Measurements from ENCODE around the gene NKAIN2.
"Not testable (repeated sequence)": the region's sequence is repeated elsewhere in the genome, so short reads cannot be mapped to it uniquely, and the experiment has no call there.

The NKAIN2 gene

DNA sequence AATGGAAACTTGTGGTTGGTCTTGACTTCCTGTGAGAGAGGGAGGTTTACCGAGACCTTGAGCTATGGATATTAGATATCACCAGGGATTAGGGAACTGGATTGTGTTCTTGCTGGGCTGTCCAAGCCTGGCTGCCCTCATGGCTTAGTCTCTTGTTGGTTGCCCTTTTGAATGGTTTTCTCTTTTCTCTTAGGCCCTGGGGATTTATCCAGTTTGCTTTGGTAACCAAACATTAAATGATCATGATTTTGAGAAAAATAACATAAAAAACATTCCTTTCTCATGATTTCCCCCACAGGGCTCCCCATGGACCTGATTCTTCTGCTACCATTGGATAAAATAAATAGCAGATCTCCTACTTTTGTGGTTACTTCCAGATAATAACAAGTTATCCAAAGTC lies 852.2 kb downstream of the NKAIN2 start:
- DNase-seq: no peak

GRCh38 chr6:124658053-124658452 lies 854.4 kb downstream of the NKAIN2 start:
- DNase-seq: no peak

GRCh38 chr6:124659427-124659826 lies 855.8 kb downstream of the NKAIN2 start:
- DNase-seq: no peak

GRCh38 chr6:124660185-124660584 lies 856.5 kb downstream of the NKAIN2 start:
- DNase-seq: no peak

DNA sequence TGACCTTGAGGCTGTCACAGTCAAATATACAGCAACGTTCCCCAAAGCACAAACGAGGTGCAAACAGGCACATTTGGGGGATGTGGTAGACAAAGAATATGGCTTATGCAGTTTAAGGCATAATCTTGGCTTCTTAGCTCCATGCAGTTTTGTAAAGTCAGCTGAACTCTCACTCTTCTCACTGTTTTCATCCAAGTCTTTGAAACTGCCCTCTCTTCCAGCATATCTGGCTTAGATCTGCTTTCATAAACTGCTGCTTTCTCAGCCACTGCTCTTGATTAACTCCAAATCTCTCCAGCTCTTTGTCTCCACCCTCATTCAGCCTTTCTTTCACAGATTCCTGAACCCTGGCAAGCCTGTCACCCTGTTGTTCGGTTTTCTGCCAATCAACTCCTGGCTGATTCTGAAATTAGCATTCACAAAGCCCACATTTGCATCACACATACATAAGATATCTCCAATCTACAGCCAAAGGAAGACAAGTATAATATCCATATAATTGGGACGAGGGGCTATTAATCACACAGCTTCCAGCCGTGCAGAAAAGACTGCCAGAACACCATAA lies 857.5 kb downstream of the NKAIN2 start:
- no peak for DNase-seq

DNA sequence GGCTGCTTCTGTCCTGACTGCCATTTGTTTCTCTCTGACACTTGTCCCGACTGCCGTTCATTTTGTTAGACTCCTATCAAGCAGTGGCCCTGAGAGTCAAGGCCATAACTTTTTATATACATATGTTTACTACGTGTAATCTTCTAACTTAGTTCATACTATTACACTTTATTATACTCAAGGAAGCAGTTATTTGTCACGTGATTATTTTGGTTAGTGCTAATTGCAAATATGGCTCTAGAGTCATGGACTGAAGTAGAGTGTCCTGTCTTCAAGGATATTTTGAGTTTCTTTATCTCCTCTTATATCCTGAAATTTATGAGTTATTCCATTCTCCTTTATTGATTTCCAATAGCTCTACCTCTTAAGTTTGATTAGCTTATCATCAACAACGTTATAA lies 864.4 kb downstream of the NKAIN2 start:
- DNase-seq: no peak

DNA sequence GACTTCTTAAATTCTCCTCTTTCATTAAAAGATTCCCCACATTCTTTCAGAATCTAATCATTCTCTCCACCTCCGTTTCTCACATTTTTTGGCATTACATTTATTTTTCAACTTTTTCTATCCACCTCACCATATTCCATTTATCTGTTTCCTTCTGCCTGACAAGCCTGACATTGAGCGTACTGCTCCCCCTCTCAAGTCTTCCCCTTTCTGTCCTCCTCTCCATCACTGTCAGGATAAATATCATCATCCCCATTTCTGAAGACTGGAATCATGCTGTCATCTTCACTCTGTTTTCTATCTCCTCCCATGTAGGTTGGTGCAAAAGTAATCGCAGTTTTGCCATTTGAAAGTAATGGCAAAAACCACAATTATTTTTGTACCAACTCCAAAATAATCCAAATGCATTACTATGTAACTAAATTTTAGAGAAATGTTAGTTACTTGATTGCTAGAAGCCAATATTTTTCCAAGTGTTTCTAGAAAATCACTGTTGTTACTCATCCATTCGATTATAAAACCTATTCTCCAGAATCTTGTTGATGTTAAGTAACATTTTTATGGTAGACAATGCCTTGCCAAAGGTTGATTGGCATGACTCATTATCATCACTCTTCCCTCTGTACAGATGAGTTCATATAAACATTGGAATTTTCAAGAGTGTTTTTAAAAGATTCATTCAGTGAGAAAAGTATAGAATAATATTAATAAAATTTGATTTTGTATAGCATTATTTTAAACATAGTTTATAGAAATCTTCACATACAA lies 866.2 kb downstream of the NKAIN2 start:
- no peak for DNase-seq

GRCh38 chr6:124670801-124671200 lies 867.1 kb downstream of the NKAIN2 start:
- DNase-seq: no peak

GRCh38 chr6:124671324-124671723 lies 867.7 kb downstream of the NKAIN2 start:
- DNase-seq: no peak

- no peak for DNase-seq
Observed at GRCh38 chr6:124674042-124674441, 870.4 kb downstream of the NKAIN2 start.

GRCh38 chr6:124676033-124676432 lies 872.4 kb downstream of the NKAIN2 start:
- DNase-seq: no peak

- DNase-seq: no peak
Observed at GRCh38 chr6:124677874-124678273, 874.2 kb downstream of the NKAIN2 start.

GRCh38 chr6:124679387-124679786 lies 875.7 kb downstream of the NKAIN2 start:
- no peak for DNase-seq

GRCh38 chr6:124682751-124683150 lies 879.1 kb downstream of the NKAIN2 start:
- no peak for DNase-seq

DNA sequence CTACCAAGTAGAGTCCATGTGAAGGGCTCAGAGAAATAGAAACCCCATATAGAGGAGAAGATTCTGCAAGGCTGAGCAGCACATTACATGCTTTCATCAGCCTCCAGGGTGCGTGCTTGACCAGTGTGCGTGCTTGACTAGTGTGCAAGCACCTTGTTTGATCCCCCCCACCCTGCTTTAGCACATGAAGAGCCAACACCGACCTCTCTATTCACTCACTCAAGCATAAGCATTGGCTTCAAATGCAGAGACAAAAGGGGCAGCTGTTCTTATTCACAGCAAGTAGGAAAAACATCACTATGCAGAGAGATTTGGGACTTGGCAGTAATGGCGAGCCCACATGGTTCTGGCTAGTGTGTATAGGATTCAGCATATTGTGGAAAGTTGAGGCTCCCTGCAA lies 879.8 kb downstream of the NKAIN2 start:
- DNase-seq: no peak

- DNase-seq: no peak
Observed at GRCh38 chr6:124684621-124685020, 881.0 kb downstream of the NKAIN2 start.

- no peak for DNase-seq
Observed at GRCh38 chr6:124688369-124688768, 884.7 kb downstream of the NKAIN2 start.

DNA sequence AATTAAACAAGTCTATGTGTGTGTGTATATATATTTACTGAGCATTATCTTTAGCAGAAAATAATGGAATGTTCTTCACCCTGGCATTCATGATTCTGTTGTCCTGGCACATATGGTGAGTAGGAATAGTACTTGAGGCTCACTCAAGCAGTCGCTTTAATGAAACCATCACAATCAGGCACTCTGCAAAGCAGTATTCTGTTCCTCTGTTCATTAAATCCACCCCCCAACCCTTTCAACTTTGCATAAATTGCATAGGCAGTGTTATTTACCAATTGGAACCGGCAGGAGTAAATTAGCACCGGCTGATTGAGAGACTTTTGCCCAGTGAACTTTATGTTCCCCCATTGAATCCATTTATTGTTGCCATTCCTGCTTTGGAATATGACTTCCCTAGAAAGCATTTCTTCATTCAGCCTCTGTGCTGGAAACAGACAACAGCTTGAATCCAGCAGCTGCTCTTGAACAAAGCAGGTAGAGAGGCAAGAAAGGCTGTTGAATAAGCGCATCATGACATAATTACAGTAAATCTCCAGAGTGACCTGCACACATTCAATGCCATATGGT lies 890.6 kb downstream of the NKAIN2 start:
- no peak for DNase-seq

DNA sequence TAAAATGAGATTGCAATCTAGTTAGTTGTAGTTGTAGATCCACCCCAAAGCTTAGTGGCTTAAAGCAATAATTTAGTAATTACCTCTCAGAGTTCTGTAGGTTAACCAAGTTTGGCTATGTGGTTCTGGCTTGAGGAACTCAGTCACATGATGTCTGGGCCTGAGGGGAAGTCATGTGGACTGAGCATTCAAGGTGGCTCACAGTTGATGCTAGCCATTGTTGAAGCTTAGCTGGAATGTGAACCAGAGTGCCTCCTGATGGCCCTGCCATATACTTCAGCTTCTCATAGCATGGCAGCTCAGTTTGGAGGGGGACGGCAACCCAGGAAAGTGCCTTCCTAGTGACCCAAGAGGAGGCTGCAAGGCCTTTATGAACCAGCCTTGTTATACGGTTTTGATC lies 895.4 kb downstream of the NKAIN2 start:
- DNase-seq: no peak

DNA sequence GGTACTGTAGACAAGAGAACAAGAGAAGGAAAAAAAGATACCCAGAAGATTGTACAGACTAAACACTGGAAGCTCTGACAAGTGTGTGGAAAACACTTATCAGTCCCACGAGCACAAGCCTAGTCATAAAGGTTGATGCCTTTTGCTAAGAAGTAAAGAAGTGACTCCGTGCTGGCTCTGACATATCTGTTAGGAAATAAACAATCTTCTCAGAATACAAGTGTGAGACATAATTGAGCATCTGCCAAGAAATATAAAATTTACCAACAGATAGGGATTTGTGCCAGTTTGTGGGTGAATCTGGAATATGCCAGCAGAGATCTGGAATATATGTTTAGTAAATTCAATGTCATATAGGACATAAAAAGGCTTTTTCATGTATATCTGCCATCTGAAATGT lies 899.9 kb downstream of the NKAIN2 start:
- DNase-seq: no peak

DNA sequence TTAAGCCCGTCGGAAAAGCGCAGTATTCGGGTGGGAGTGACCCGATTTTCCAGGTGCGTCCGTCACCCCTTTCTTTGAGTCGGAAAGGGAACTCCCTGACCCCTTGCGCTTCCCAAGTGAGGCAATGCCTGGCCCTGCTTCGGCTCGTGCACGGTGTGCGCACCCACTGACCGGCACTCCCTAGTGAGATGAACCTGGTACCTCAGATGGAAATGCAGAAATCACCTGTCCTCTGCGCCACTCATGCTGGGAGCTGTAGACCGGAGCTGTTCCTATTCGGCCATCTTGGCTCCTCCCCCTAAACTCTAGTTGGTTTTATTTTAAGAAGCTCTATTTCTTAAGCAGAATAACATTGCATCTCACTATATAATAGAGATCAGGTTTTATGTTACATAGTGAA lies 908.9 kb downstream of the NKAIN2 start:
- DNase-seq: not testable (repeated sequence)

- no peak for DNase-seq
Observed at GRCh38 chr6:124714728-124715127, 911.1 kb downstream of the NKAIN2 start.

DNA sequence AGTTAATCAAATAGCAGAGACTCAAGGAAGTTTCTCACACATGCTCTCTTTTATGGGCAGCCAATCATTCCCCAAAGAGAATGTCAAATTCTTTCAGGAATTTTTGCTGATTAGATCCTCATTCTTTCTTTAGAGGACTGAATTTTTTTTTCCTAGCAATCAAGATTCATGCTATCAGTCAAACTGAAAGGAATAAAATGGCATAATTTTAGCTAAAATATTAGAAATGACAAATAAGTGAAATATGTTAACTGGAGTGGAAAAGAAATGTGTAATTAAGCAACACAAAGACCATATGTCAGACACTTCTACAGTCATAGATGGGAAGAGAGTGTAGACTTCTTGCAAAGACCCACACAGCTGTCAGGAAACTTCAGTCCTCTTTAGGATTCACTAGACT lies 916.2 kb downstream of the NKAIN2 start:
- no peak for DNase-seq

DNA sequence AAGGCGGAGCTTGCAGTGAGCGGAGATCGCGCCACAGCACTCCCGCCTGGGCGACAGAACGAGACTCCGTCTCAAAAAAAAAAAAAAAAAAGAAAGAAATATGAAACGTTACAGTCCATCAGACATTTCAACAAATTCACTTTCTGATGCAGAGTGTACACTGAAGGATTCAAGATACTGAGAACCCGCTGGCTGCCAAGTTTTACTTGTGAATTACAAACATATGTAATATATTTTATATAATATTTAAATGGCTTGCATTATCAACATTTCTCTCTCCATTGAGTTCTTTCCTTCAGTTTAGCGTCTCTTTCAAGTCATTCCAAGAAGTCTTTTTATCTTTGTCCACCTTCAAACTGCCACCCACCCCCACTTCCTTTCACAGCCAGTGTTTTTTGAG lies 917.7 kb downstream of the NKAIN2 start:
- DNase-seq: no peak
